Measurements from ENCODE around the gene NEDD9.

DNA sequence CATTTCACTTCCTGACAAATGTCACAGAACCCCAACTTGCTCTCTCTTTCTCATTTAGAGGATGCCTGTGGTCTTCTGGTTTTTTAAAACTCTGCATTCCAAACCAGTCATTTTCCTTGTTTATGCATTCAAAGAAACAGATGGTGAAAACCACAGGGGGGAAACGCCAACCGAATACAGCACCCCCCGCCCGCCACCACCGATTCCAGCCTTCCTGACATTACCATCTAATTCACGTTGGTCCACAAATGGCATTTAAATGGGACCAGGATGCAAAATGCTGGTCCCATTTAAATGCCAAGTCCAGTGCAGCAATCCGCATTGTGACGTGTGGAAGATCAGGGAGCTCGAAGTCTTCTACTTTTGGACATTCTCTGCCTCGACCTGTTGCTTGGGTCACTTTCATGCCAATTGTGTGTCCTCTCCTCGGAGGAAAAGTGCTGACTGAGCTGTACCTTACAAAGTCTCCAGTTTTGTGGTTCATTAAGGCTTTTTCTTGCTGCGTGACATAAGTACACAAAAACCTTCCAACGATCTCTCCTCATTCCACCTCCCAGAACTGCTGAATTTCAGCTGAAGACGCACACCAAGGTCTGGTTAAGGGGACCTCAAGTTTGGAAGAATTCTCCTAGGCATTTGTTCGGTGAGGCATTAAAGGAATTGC lies 35.8 kb downstream of the NEDD9 start:
- TF ChIP-seq, protein P1, sequence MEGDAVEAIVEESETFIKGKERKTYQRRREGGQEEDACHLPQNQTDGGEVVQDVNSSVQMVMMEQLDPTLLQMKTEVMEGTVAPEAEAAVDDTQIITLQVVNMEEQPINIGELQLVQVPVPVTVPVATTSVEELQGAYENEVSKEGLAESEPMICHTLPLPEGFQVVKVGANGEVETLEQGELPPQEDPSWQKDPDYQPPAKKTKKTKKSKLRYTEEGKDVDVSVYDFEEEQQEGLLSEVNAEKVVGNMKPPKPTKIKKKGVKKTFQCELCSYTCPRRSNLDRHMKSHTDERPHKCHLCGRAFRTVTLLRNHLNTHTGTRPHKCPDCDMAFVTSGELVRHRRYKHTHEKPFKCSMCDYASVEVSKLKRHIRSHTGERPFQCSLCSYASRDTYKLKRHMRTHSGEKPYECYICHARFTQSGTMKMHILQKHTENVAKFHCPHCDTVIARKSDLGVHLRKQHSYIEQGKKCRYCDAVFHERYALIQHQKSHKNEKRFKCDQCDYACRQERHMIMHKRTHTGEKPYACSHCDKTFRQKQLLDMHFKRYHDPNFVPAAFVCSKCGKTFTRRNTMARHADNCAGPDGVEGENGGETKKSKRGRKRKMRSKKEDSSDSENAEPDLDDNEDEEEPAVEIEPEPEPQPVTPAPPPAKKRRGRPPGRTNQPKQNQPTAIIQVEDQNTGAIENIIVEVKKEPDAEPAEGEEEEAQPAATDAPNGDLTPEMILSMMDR (conservative IDR thresholded peaks at IDR 0.05): no peak
- TF ChIP-seq ZFX (IDR thresholded peaks at IDR 0.05): no peak
